RWPE2 (cell line): Measurements from ENCODE around the gene ABCC1.

ENCODE experiments used
- ATAC-seq: fragments of 200-7000 bp; cut with Tn5 transposase; 3 replicates; pipeline ENCODE4 v1.9.1; 2021; ENCODE audit warnings: low read depth
- DNase-seq: peaks from one replicate; pipeline ENCODE4 v3.0.0-alpha.2; 2020; ENCODE audit warnings: low spot score
- H3K27ac ChIP-seq: fragments of 450-650 bp; 2 replicates; pipeline ENCODE4 v1.5.1; 2017; ENCODE audit warnings: mild to moderate bottlenecking; ENCODE audit not compliant: poor library complexity, severe bottlenecking
- H3K27me3 ChIP-seq: fragments of 250-450 bp; sonication (Bioruptor Pico); 2 replicates; pipeline ENCODE4 v1.5.1; 2021; ENCODE audit warnings: mild to moderate bottlenecking, moderate library complexity; ENCODE audit not compliant: insufficient read depth, poor library complexity, severe bottlenecking
- H3K36me3 ChIP-seq: fragments of 250-450 bp; sonication (Bioruptor Pico); 2 replicates; pipeline ENCODE4 v1.5.1; 2020; ENCODE audit warnings: low read depth, mild to moderate bottlenecking, moderate library complexity
- H3K4me1 ChIP-seq: fragments of 250-450 bp; sonication (Bioruptor Pico); 2 replicates; pipeline ENCODE4 v1.5.1; 2021; ENCODE audit warnings: mild to moderate bottlenecking, moderate library complexity; ENCODE audit not compliant: insufficient read depth, poor library complexity, severe bottlenecking
- H3K4me3 ChIP-seq: fragments of 250-450 bp; sonication (Bioruptor Pico); 2 replicates; pipeline ENCODE4 v1.5.1; 2021; ENCODE audit warnings: mild to moderate bottlenecking, moderate library complexity; ENCODE audit not compliant: severe bottlenecking
- H3K9me3 ChIP-seq: fragments of 250-450 bp; sonication (Bioruptor Pico); 2 replicates; pipeline ENCODE4 v1.5.1; 2021; ENCODE audit warnings: mild to moderate bottlenecking, moderate library complexity; ENCODE audit not compliant: severe bottlenecking
- TF ChIP-seq, protein P1 (sequence below): fragments of 450-650 bp; IDR thresholded peaks from one replicate; pipeline ENCODE4 v1.5.1; 2017; ENCODE audit warnings: mild to moderate bottlenecking, moderate library complexity; ENCODE audit not compliant: poor library complexity, severe bottlenecking

The ABCC1 gene

DNA sequence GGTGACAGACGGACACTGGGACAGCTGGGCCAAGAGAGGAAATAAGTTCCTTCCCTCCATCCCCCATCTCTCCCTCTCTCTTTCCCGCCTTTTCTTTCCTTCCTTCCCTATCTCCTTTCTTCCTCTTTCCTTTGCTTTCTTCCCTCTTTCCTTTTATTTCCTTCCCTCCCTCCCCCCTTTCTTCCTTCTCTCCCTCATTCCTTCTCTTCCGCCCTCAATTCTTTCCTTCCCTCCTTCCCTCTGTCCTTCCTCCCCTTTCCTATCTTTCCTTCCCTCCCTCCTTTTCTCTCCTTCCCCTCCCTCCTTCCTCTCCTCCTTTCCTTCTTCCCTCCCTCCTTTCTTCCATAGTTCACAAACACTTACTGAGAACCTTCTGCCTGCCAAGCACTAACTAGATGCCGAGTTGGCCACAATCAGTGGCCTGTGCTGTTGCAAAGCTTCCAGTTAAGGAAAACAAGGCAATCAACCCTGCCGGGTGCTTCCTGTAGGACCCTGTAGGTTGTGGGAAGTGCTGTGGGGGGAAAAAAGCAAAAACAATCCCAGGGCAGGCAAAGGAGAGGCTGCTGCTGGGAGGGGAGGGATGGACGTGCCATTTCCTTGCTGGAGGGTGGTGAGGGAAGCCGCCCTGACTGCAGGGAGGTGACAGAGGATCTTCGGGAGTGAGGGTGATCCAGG, 242.2 kb downstream of the ABCC1 start:
- DNase-seq, result no peak
- TF ChIP-seq, protein P1, sequence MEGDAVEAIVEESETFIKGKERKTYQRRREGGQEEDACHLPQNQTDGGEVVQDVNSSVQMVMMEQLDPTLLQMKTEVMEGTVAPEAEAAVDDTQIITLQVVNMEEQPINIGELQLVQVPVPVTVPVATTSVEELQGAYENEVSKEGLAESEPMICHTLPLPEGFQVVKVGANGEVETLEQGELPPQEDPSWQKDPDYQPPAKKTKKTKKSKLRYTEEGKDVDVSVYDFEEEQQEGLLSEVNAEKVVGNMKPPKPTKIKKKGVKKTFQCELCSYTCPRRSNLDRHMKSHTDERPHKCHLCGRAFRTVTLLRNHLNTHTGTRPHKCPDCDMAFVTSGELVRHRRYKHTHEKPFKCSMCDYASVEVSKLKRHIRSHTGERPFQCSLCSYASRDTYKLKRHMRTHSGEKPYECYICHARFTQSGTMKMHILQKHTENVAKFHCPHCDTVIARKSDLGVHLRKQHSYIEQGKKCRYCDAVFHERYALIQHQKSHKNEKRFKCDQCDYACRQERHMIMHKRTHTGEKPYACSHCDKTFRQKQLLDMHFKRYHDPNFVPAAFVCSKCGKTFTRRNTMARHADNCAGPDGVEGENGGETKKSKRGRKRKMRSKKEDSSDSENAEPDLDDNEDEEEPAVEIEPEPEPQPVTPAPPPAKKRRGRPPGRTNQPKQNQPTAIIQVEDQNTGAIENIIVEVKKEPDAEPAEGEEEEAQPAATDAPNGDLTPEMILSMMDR, result no peak
- Histone ChIP-seq H3K4me1 (no peaks in the 10 kb centered on the region), H3K9me3 (no peaks in the 10 kb centered on the region), H3K27me3 (no peaks in the 10 kb centered on the region), H3K4me3 (no peak overlapping the region), H3K27ac (no peak overlapping the region), H3K36me3 (no peaks in the 10 kb centered on the region)
- ATAC-seq, result no peak
